ENCODE results near the gene MT1HL1.

DNA sequence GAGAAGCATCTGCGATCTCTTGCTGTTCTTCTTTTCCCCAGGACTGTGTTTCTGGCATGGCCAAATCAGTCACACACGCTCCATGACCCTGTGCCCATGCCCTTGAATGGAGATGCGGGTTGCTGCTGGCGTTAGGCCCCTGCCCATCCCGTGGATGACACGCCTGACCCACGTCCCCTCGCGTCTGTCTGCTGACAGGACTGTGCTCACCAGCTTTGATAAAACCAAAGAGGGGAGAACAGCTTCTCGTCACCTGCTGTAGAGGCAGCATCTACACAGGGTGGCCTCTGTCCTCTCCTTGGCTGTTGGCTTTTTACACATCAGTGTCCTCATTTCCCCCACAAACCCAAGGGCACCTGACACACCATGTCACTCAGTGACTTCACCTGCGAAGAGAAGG is 6.9 kb downstream of the MT1HL1 start:
- TF ChIP-seq, protein P1, sequence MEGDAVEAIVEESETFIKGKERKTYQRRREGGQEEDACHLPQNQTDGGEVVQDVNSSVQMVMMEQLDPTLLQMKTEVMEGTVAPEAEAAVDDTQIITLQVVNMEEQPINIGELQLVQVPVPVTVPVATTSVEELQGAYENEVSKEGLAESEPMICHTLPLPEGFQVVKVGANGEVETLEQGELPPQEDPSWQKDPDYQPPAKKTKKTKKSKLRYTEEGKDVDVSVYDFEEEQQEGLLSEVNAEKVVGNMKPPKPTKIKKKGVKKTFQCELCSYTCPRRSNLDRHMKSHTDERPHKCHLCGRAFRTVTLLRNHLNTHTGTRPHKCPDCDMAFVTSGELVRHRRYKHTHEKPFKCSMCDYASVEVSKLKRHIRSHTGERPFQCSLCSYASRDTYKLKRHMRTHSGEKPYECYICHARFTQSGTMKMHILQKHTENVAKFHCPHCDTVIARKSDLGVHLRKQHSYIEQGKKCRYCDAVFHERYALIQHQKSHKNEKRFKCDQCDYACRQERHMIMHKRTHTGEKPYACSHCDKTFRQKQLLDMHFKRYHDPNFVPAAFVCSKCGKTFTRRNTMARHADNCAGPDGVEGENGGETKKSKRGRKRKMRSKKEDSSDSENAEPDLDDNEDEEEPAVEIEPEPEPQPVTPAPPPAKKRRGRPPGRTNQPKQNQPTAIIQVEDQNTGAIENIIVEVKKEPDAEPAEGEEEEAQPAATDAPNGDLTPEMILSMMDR (IDR thresholded peaks at IDR 0.05; ENCODE audit: low read length): no peak
- no peak for TF ChIP-seq EZH2phosphoT487 (IDR thresholded peaks at IDR 0.05; ENCODE audit: low read length)
- no peak for TF ChIP-seq EZH2 (optimal IDR thresholded peaks at IDR 0.05; ENCODE audit: low read depth, low read length)

Data from MM.1S (cell line).